H1 (cell line): ENCODE data around the gene MAP4K5. TPM values are rescaled to one million over a fixed set of nuclear protein-coding genes. Genes with fewer than 3 reads are reported as not detected.

Source experiments
- BCL11A ChIP-seq, 2 experiments: IDR thresholded peaks; one replicate each; pipeline ENCODE4 v1.6.1; 2011; ENCODE audit warnings: low read depth in 2 of 2, low read length in 2 of 2, mild to moderate bottlenecking in 2 of 2
- CHD1 ChIP-seq: IDR thresholded peaks from 2 replicates; pipeline ENCODE4 v1.6.1; 2012; ENCODE audit warnings: low read depth, low read length, improper control_type of control experiment
- CTBP2 ChIP-seq: IDR thresholded peaks from 2 replicates; pipeline ENCODE4 v1.7.0; 2011; ENCODE audit warnings: borderline replicate concordance, mild to moderate bottlenecking, moderate library complexity, mixed read lengths, low read length; ENCODE audit not compliant: insufficient read depth, insufficient read length
- EP300 ChIP-seq, 2 experiments: IDR thresholded peaks; 1 replicate in 1 of 2; 2 replicates in 1 of 2; pipeline ENCODE4 v1.6.1; 2011 to 2012; ENCODE audit warnings: low read depth in 2 of 2, low read length in 2 of 2, mild to moderate bottlenecking in 2 of 2, borderline replicate concordance in 1 of 2, inconsistent platforms in 1 of 2, moderate library complexity in 1 of 2
- FOSL1 ChIP-seq: IDR thresholded peaks from 2 replicates; pipeline ENCODE4 v1.6.1; 2011; ENCODE audit warnings: mild to moderate bottlenecking, low read depth, low read length, moderate library complexity; ENCODE audit not compliant: insufficient read depth
- KDM4A ChIP-seq: IDR thresholded peaks from one replicate; pipeline ENCODE4 v1.7.1; 2012; ENCODE audit warnings: low read depth, mild to moderate bottlenecking, moderate library complexity, low read length, inconsistent platforms; ENCODE audit not compliant: severe bottlenecking
- KDM5A ChIP-seq: fragments of 200-600 bp; IDR thresholded peaks from 2 replicates; pipeline ENCODE4 v1.7.1; 2012; ENCODE audit warnings: mild to moderate bottlenecking, low read length, inconsistent platforms, mixed read lengths
- PHF8 ChIP-seq: fragments of 200-600 bp; sonication (generic); conservative IDR thresholded peaks from 2 replicates; pipeline ENCODE4 v1.7.1; 2012; ENCODE audit warnings: low read depth, mild to moderate bottlenecking, inconsistent platforms, low read length, moderate library complexity
- POLR2A ChIP-seq, 2 experiments: IDR thresholded peaks; 1 replicate in 1 of 2; 2 replicates in 1 of 2; pipeline ENCODE4 v1.6.1; 2011; ENCODE audit warnings: low read depth in 2 of 2, low read length in 2 of 2, mild to moderate bottlenecking in 2 of 2; ENCODE audit errors: control extremely low read depth in 1 of 2
- SIN3A ChIP-seq, 2 experiments: IDR thresholded peaks in 1 of 2; conservative IDR thresholded peaks in 1 of 2; 2 replicates each; pipeline ENCODE4 v1.6.1; 2011 to 2012; ENCODE audit warnings: low read length in 2 of 2, improper control_type of control experiment in 1 of 2, low read depth in 1 of 2, mild to moderate bottlenecking in 1 of 2
- TBP ChIP-seq: IDR thresholded peaks from 2 replicates; pipeline ENCODE4 v1.6.1; 2011; ENCODE audit warnings: low read depth, low read length, improper control_type of control experiment
- ZNF274 ChIP-seq: IDR thresholded peaks from 2 replicates; pipeline ENCODE4 v1.7.0; 2012; ENCODE audit warnings: low read length, borderline replicate concordance; ENCODE audit errors: extremely low read depth
- polyA plus RNA-seq, 7 experiments: library from polyadenylated mRNA; depleted of rRNA in 3 of 7; stranded (reverse) in 5 of 7; unstranded in 2 of 7; fragments of >200 nt in 5 of 7; fragments of 200-250 nt in 2 of 7; gene quantifications; 1 replicate in 5 of 7; 2 replicates in 1 of 7; 4 replicates in 1 of 7; pipeline versions ENCODE4 v1.2.1 to v1.2.3, GENCODE V29; 2011 to 2013; ENCODE audit warnings: missing spikeins in 2 of 7, mixed read lengths in 2 of 7
- total RNA-seq: library from RNA; stranded (reverse); fragmentation: NEBNext Ultra II Directional; extraction: Animal tissue kit (Norgen Biotek cat#: 25700); gene quantifications from 2 replicates; pipeline ENCODE4 v1.2.1, GENCODE V29; 2021
- TF ChIP-seq, protein P1 (sequence below): IDR thresholded peaks from 2 replicates; pipeline ENCODE4 v1.6.1; 2012; ENCODE audit warnings: low read length, inconsistent platforms

The MAP4K5 gene
- total and polyA plus RNA-seq, 2 of the 8 experiments (the other 6 are each of a cell fraction or from before 2014, with no cell fraction given), result 7.6 to 34.5 TPM

DNA sequence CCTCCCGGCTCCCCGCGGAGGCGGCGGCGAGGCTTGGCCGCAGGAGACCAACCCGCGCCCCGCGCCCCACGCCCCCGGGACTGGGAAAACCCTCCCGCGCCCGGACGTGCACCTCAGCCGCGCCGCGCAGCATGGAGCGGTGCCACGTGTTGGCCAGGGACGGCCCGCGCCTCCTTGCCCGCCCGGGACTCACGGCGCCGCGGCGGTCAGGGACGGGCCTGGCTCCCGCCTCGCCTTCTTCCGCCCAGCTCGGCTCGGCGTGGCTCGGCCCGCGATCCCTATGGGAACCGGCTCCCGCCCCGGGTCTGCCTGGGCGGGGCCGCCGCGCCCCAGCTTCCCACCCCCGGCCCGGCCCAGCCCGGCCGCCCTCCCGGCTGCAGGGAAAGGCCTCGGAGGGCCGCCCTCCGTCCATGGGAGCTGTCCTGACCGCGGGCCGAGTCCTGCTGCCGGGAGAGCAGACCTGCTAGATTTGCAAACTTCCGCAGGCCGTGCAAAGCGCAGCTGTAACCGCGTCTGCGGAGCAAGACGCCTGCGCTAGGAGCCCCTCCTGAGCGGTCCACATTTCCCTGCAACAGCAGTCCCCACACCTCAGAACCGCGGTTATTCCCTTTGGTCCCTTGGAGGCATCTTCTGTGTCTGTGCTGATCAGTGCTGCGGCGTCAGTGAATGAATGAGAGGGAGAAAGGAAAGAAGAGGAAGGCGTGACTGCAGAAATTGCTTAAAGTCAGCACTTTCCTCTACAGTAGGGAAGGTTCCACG is 135.6 kb downstream of the MAP4K5 start, which contains the start of gene CDKL1 (continued):
- peak in 1 of 2 experiments; percentile 42; a peak in 1 of 3 replicates for TF ChIP-seq POLR2A (IDR thresholded peaks at IDR 0.05; ENCODE audit: control extremely low read depth in 1 of 2, low read depth in 2 of 2, low read length in 2 of 2)
- TF ChIP-seq CHD1, result no peak
- no peak for TF ChIP-seq BCL11A (IDR thresholded peaks at IDR 0.05; ENCODE audit: low read depth in 2 of 2, low read length in 2 of 2)
- TF ChIP-seq SIN3A (conservative IDR thresholded peaks at IDR 0.05 in 1 of 2, IDR thresholded peaks at IDR 0.05 in 1 of 2; ENCODE audit: low read depth in 1 of 2, low read length in 2 of 2), result 0 out of 4 replicates have a peak, but pooled peaks of 1 of the 2 experiments have one; percentile 8
- TF ChIP-seq EP300 (IDR thresholded peaks at IDR 0.05; ENCODE audit: borderline replicate concordance in 1 of 2, low read depth in 2 of 2, low read length in 2 of 2), result no peak
- TF ChIP-seq ZNF274, result no peak
- TF ChIP-seq, protein P1, sequence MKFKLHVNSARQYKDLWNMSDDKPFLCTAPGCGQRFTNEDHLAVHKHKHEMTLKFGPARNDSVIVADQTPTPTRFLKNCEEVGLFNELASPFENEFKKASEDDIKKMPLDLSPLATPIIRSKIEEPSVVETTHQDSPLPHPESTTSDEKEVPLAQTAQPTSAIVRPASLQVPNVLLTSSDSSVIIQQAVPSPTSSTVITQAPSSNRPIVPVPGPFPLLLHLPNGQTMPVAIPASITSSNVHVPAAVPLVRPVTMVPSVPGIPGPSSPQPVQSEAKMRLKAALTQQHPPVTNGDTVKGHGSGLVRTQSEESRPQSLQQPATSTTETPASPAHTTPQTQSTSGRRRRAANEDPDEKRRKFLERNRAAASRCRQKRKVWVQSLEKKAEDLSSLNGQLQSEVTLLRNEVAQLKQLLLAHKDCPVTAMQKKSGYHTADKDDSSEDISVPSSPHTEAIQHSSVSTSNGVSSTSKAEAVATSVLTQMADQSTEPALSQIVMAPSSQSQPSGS, result no peak
- TF ChIP-seq TBP, result peak; percentile 6; the same call in 1 of the 2 replicates
- peak; percentile 47; the same call in 1 of the 2 replicates for TF ChIP-seq PHF8
- peak; percentile 87 for TF ChIP-seq KDM4A
- no peak for TF ChIP-seq CTBP2
- TF ChIP-seq FOSL1, result no peak
- TF ChIP-seq KDM5A, result no peak
